ENCODE measurements around the gene PTX3.

PTX3 gene

GRCh38 chr3:157427901-157428300 is 8.7 kb upstream of the PTX3 start:
- peak; percentile 85 for DNase-seq

- DNase-seq: no peak
Observed at GRCh38 chr3:157428853-157429252, 7.8 kb upstream of the PTX3 start.

- DNase-seq: no peak
Observed at GRCh38 chr3:157429708-157430107, 6.9 kb upstream of the PTX3 start.

GRCh38 chr3:157438194-157438730 is 1.6 kb downstream of the PTX3 start:
- peak; percentile 71 for DNase-seq

- no peak for DNase-seq
Observed at GRCh38 chr3:157441102-157441624, 4.5 kb downstream of the PTX3 start.

GRCh38 chr3:157442729-157443128 is 6.1 kb downstream of the PTX3 start:
- DNase-seq: no peak

GRCh38 chr3:157443905-157444796 is 7.5 kb downstream of the PTX3 start:
- DNase-seq: no peak

GRCh38 chr3:157444797-157445184 is 8.1 kb downstream of the PTX3 start:
- no peak for DNase-seq

- DNase-seq: no peak
Observed at GRCh38 chr3:157445857-157446256, 9.2 kb downstream of the PTX3 start.

- DNase-seq: peak; percentile 30
Observed at GRCh38 chr3:157447026-157447694, 10.5 kb downstream of the PTX3 start.

GRCh38 chr3:157452097-157452496 is 15.4 kb downstream of the PTX3 start:
- no peak for DNase-seq

- no peak for DNase-seq
Observed at GRCh38 chr3:157453824-157454223, 17.2 kb downstream of the PTX3 start.

GRCh38 chr3:157459706-157460105 is 23.1 kb downstream of the PTX3 start:
- DNase-seq: no peak

- no peak for DNase-seq
Observed at GRCh38 chr3:157460253-157460652, 23.6 kb downstream of the PTX3 start.

- DNase-seq: no peak
Observed at GRCh38 chr3:157463816-157464215, 27.2 kb downstream of the PTX3 start.

GRCh38 chr3:157464321-157464720 is 27.7 kb downstream of the PTX3 start:
- no peak for DNase-seq

GRCh38 chr3:157465741-157466140 is 29.1 kb downstream of the PTX3 start:
- DNase-seq: no peak

GRCh38 chr3:157467200-157467599 is 30.6 kb downstream of the PTX3 start:
- DNase-seq: no peak

- DNase-seq: no peak
Observed at GRCh38 chr3:157469561-157470294, 33.1 kb downstream of the PTX3 start.

GRCh38 chr3:157471064-157471463 is 34.4 kb downstream of the PTX3 start:
- DNase-seq: no peak

GRCh38 chr3:157472648-157473047 is 36.0 kb downstream of the PTX3 start:
- DNase-seq: no peak

- peak; percentile 58 for DNase-seq
Observed at GRCh38 chr3:157475921-157476414, 39.3 kb downstream of the PTX3 start.

- no peak for DNase-seq
Observed at GRCh38 chr3:157477441-157477840, 40.8 kb downstream of the PTX3 start.
